Caki2 (cell line): Measurements from ENCODE around the gene SVIL. TPM values are rescaled to one million over a fixed set of nuclear protein-coding genes. Genes with fewer than 3 reads are reported as not detected.

Source experiments
- DNase-seq: peaks from one replicate; pipeline ENCODE4 v3.0.0-alpha.2; 2015; ENCODE audit warnings: low read depth
- in situ Hi-C: cut with HindIII; loops from 2 replicates; pipeline ENCODE4 v1.10.0; 2016; ENCODE audit warnings: low sequenced_read_pairs, low pct_unique_long_range_greater_than_20kb, mixed read lengths
- total RNA-seq: library from RNA; depleted of rRNA; stranded (reverse); fragments of >200 nt; shearing (Covaris generic); gene quantifications from 2 replicates; pipeline ENCODE4 v1.2.3, GENCODE V29; 2014; ENCODE audit warnings: low replicate concordance

Gene SVIL
- total RNA-seq, 1 experiment from 2014 or later = 59.4 TPM

GRCh38 chr10:29438271-29438670 is 196.5 kb downstream of the SVIL start:
- in situ Hi-C loops = no loop called here
- DNase-seq = no peak

- no peak for DNase-seq
- in situ Hi-C loops = no loop called here
Observed at GRCh38 chr10:29437871-29438270, 196.9 kb downstream of the SVIL start.

GRCh38 chr10:29435809-29436501 is 198.8 kb downstream of the SVIL start:
- no peak for DNase-seq
- in situ Hi-C loops = no loop called here

- in situ Hi-C loops = no loop called here
- DNase-seq = no peak
Observed at GRCh38 chr10:29434111-29434510, 200.7 kb downstream of the SVIL start.

GRCh38 chr10:29431711-29432110 is 203.1 kb downstream of the SVIL start:
- in situ Hi-C loops = no loop called here
- no peak for DNase-seq

- DNase-seq = no peak
- in situ Hi-C loops = no loop called here
Observed at GRCh38 chr10:29430101-29430500, 204.7 kb downstream of the SVIL start.

- in situ Hi-C loops = no loop called here
- DNase-seq = no peak
Observed at GRCh38 chr10:29428486-29428885, 206.3 kb downstream of the SVIL start.

GRCh38 chr10:29427667-29428066 is 207.1 kb downstream of the SVIL start:
- no peak for DNase-seq
- in situ Hi-C loops = no loop called here

- in situ Hi-C loops = no loop called here
- DNase-seq = no peak
Observed at GRCh38 chr10:29426420-29426819, 208.4 kb downstream of the SVIL start.

- in situ Hi-C loops = no loop called here
- no peak for DNase-seq
Observed at GRCh38 chr10:29424017-29424416, 210.8 kb downstream of the SVIL start.

- in situ Hi-C loops = no loop called here
- DNase-seq = no peak
Observed at GRCh38 chr10:29420744-29421143, 214.0 kb downstream of the SVIL start.

GRCh38 chr10:29417324-29417723 is 217.4 kb downstream of the SVIL start:
- no peak for DNase-seq
- in situ Hi-C loops = no loop called here

- in situ Hi-C loops = no loop called here
- no peak for DNase-seq
Observed at GRCh38 chr10:29415876-29416275, 218.9 kb downstream of the SVIL start.

GRCh38 chr10:29414501-29414900 is 220.3 kb downstream of the SVIL start:
- in situ Hi-C loops = no loop called here
- DNase-seq = no peak

- in situ Hi-C loops = no loop called here
- no peak for DNase-seq
Observed at GRCh38 chr10:29412485-29412884, 222.3 kb downstream of the SVIL start.

- DNase-seq = no peak
- in situ Hi-C loops = no loop called here
Observed at GRCh38 chr10:29411666-29412315, 223.0 kb downstream of the SVIL start.

- in situ Hi-C loops = no loop called here
- DNase-seq = peak; percentile 82
Observed at GRCh38 chr10:29409241-29410054, 225.3 kb downstream of the SVIL start.

GRCh38 chr10:29408847-29409240 is 225.9 kb downstream of the SVIL start:
- no peak for DNase-seq
- in situ Hi-C loops = no loop called here
